A549 (cell line): Measurements from ENCODE around the gene TPRG1L. TPM values are rescaled to one million over a fixed set of nuclear protein-coding genes. Genes with fewer than 3 reads are reported as not detected.

Source experiments
- ATAC-seq, 2 experiments: fragments of 200-7000 bp in 1 of 2; fragments of >200 bp in 1 of 2; cut with Nextera tagmentation in 1 of 2; cut with Tn5 transposase in 1 of 2; 3 replicates each; pipeline versions ENCODE4 v1.8.0 to v1.9.1; 2018 to 2020; ENCODE audit warnings: mild to moderate bottlenecking in 1 of 2, moderate library complexity in 1 of 2
- CTCF ChIA-PET: fragments of 300-600 bp; sonication (Branson Sonifier 250); formaldehyde crosslinking; extraction: SDS; loops from one replicate; lab custom pipeline; 2021; ENCODE audit warnings: antibody characterized with exemption, inconsistent platforms; lab: Yijun Ruan, JAX
- POLR2A ChIA-PET: fragments of 350-600 bp; formaldehyde crosslinking; extraction: SDS; loops from one replicate; lab custom pipeline; 2021; ENCODE audit warnings: antibody characterized with exemption, inconsistent platforms; lab: Yijun Ruan, JAX
- DNase-seq, 2 experiments: peaks; one replicate each; pipeline versions ENCODE4 v3.0.0 to v3.0.0-alpha.2; 2011 to 2016; ENCODE audit warnings: low read depth in 1 of 2, low spot score in 1 of 2
- FAIRE-seq: peaks from 2 replicates; lab custom pipeline; 2011; peaks lifted over from hg19 to GRCh38; lab: Jason Lieb, UNC
- H3K27ac ChIP-seq, 2 experiments: fragments of >200 bp; sonication (Bioruptor Twin); formaldehyde crosslinking; 3 replicates each; pipeline ENCODE4 v1.5.1; 2016 to 2017
- H3K4me1 ChIP-seq: fragments of >200 bp; sonication (Bioruptor Twin); formaldehyde crosslinking; 3 replicates; pipeline ENCODE4 v1.6.1; 2016
- H3K4me2 ChIP-seq: fragments of >200 bp; sonication (Bioruptor Twin); formaldehyde crosslinking; 3 replicates; pipeline ENCODE4 v1.6.1; 2016
- H3K4me3 ChIP-seq: fragments of >200 bp; sonication (Bioruptor Twin); formaldehyde crosslinking; 3 replicates; pipeline ENCODE4 v1.5.1; 2016
- H3K9me3 ChIP-seq: fragments of >200 bp; sonication (Bioruptor Twin); formaldehyde crosslinking; 3 replicates; pipeline ENCODE4 v1.6.1; 2016
- CBX8 ChIP-seq: fragments of 200-600 bp; sonication (generic); IDR thresholded peaks from 2 replicates; pipeline ENCODE4 v1.6.1; 2016
- CEBPB ChIP-seq, 2 experiments: fragments of >200 bp in 1 of 2; sonication (Bioruptor Twin) in 1 of 2; formaldehyde crosslinking in 1 of 2; IDR thresholded peaks; 2 replicates each; pipeline ENCODE4 v1.6.1; 2012 to 2016
- CHD4 ChIP-seq: fragments of 200-600 bp; sonication (generic); IDR thresholded peaks from 2 replicates; pipeline ENCODE4 v1.6.1; 2016; ENCODE audit warnings: antibody characterized with exemption, mild to moderate bottlenecking, borderline replicate concordance
- EHF ChIP-seq: fragments of 250-450 bp; sonication (Bioruptor Pico); IDR thresholded peaks from 2 replicates; pipeline ENCODE4 v1.5.0; 2020; ENCODE audit warnings: mild to moderate bottlenecking
- EHMT2 ChIP-seq: fragments of 200-600 bp; sonication (generic); IDR thresholded peaks from 2 replicates; pipeline ENCODE4 v1.6.1; 2016; ENCODE audit warnings: antibody characterized with exemption, low read depth, mild to moderate bottlenecking, moderate library complexity
- EP300 ChIP-seq, 2 experiments: fragments of >200 bp; sonication (Bioruptor Twin); formaldehyde crosslinking; IDR thresholded peaks; 2 replicates in 1 of 2; 3 replicates in 1 of 2; pipeline ENCODE4 v1.6.1; 2016 to 2017
- FOSB ChIP-seq: fragments of 250-450 bp; sonication (Bioruptor Pico); IDR thresholded peaks from 2 replicates; pipeline ENCODE4 v1.5.0; 2020; ENCODE audit warnings: mild to moderate bottlenecking, moderate library complexity
- FOSL2 ChIP-seq, 2 experiments: fragments of 450-650 bp in 1 of 2; fragments of >200 bp in 1 of 2; sonication (Bioruptor Twin) in 1 of 2; formaldehyde crosslinking; IDR thresholded peaks; 2 replicates each; pipeline versions ENCODE4 v1.5.0 to v1.6.1; 2016 to 2020; ENCODE audit warnings: mild to moderate bottlenecking in 1 of 2, moderate library complexity in 1 of 2
- HDAC2 ChIP-seq: fragments of 200-600 bp; sonication (generic); IDR thresholded peaks from 2 replicates; pipeline ENCODE4 v1.6.1; 2016
- HOXB13 ChIP-seq: fragments of 250-450 bp; sonication (Bioruptor Pico); IDR thresholded peaks from 2 replicates; pipeline ENCODE4 v1.5.0; 2020; ENCODE audit warnings: low read depth, mild to moderate bottlenecking, moderate library complexity
- HOXB5 ChIP-seq: fragments of 250-450 bp; sonication (Bioruptor Pico); IDR thresholded peaks from 2 replicates; pipeline ENCODE4 v1.5.0; 2020; ENCODE audit warnings: mild to moderate bottlenecking, moderate library complexity
- KDM5A ChIP-seq: fragments of 200-600 bp; sonication (generic); IDR thresholded peaks from 2 replicates; pipeline ENCODE4 v1.6.1; 2016; ENCODE audit warnings: antibody characterized with exemption, mild to moderate bottlenecking
- MAFK ChIP-seq: fragments of 450-650 bp; IDR thresholded peaks from 2 replicates; pipeline ENCODE4 v1.6.1; 2014; ENCODE audit not compliant: partially characterized antibody
- MAZ ChIP-seq: fragments of 150-350 bp; IDR thresholded peaks from 2 replicates; pipeline ENCODE4 v1.6.1; 2014; ENCODE audit warnings: antibody characterized with exemption, low read depth, low read length, borderline replicate concordance
- NPAS2 ChIP-seq: fragments of 250-450 bp; sonication (Bioruptor Pico); IDR thresholded peaks from 2 replicates; pipeline ENCODE4 v1.8.0; 2022; ENCODE audit warnings: mild to moderate bottlenecking, moderate library complexity, borderline replicate concordance
- PHF8 ChIP-seq: fragments of 200-600 bp; sonication (generic); IDR thresholded peaks from 2 replicates; pipeline ENCODE4 v1.6.1; 2016; ENCODE audit warnings: low read depth, mild to moderate bottlenecking, antibody characterized with exemption, moderate library complexity, borderline replicate concordance
- POLR2AphosphoS2 ChIP-seq: conservative IDR thresholded peaks from 2 replicates; pipeline ENCODE4 v1.6.1; 2012; ENCODE audit warnings: low read length, improper control_type of control experiment, inconsistent platforms
- RCOR1 ChIP-seq: fragments of 150-350 bp; IDR thresholded peaks from 2 replicates; pipeline ENCODE4 v1.6.1; 2014; ENCODE audit warnings: antibody characterized with exemption, low read length, low read depth
- RFX5 ChIP-seq: fragments of 450-650 bp; IDR thresholded peaks from 2 replicates; pipeline ENCODE4 v1.7.1; 2014; ENCODE audit warnings: antibody characterized with exemption, mild to moderate bottlenecking, moderate library complexity
- SMC3 ChIP-seq: fragments of >200 bp; sonication (Bioruptor Twin); formaldehyde crosslinking; IDR thresholded peaks from 3 replicates; pipeline ENCODE4 v1.6.1; 2018; ENCODE audit warnings: inconsistent platforms
- TFCP2L1 ChIP-seq: fragments of 250-450 bp; sonication (Bioruptor Pico); IDR thresholded peaks from 2 replicates; pipeline ENCODE4 v1.5.0; 2021; ENCODE audit warnings: mild to moderate bottlenecking
- ZC3H11A ChIP-seq: fragments of 450-650 bp; IDR thresholded peaks from 2 replicates; pipeline ENCODE4 v1.6.1; 2014; ENCODE audit warnings: antibody characterized with exemption, mild to moderate bottlenecking
- ZNF302 ChIP-seq: fragments of 250-450 bp; sonication (Bioruptor Pico); IDR thresholded peaks from 2 replicates; pipeline ENCODE4 v1.9.0; 2021; ENCODE audit warnings: inconsistent platforms, mild to moderate bottlenecking, moderate library complexity
- WGBS: methylation state at CpG from one replicate; pipeline ENCODE4 v1.1.6; 2017; ENCODE audit errors: missing lambda C conversion rate; 5-methylcytosine and 5-hydroxymethylcytosine counted together
- polyA plus RNA-seq, 4 experiments: library from polyadenylated mRNA; depleted of rRNA in 3 of 4; stranded (reverse); fragments of >200 nt; fragmentation: RNase III in 1 of 4; extraction: RNeasy Plus Mini Kit Qiagen cat#74134 plus additional on column Dnase treatment in 1 of 4; gene quantifications; 2 replicates in 3 of 4; 3 replicates in 1 of 4; pipeline ENCODE4 v1.2.3, GENCODE V29; 2011 to 2017
- TF ChIP-seq, protein P1 (sequence below): fragments of 150-350 bp; IDR thresholded peaks from 2 replicates; pipeline ENCODE4 v1.6.1; 2014; ENCODE audit warnings: low read depth, mild to moderate bottlenecking, low read length
- TF ChIP-seq, protein P2 (sequence below): fragments of >200 bp; sonication (Bioruptor Twin); formaldehyde crosslinking; IDR thresholded peaks from 2 replicates; pipeline ENCODE4 v1.6.1; 2016
- TF ChIP-seq, protein P3 (sequence below): fragments of >200 bp; sonication (Bioruptor Twin); formaldehyde crosslinking; IDR thresholded peaks from 3 replicates; pipeline ENCODE4 v1.5.1; 2016
- TF ChIP-seq, protein P4 (sequence below): fragments of >200 bp; sonication (Bioruptor Twin); formaldehyde crosslinking; IDR thresholded peaks from 3 replicates; pipeline ENCODE4 v1.6.1; 2016
- TF ChIP-seq, protein P5 (sequence below): IDR thresholded peaks from 2 replicates; pipeline ENCODE4 v1.6.1; 2012

TPRG1L gene
- polyA plus RNA-seq, 2 of the 4 experiments (the other 2 are of a cell fraction), result 13.1 to 20.1 TPM

DNA sequence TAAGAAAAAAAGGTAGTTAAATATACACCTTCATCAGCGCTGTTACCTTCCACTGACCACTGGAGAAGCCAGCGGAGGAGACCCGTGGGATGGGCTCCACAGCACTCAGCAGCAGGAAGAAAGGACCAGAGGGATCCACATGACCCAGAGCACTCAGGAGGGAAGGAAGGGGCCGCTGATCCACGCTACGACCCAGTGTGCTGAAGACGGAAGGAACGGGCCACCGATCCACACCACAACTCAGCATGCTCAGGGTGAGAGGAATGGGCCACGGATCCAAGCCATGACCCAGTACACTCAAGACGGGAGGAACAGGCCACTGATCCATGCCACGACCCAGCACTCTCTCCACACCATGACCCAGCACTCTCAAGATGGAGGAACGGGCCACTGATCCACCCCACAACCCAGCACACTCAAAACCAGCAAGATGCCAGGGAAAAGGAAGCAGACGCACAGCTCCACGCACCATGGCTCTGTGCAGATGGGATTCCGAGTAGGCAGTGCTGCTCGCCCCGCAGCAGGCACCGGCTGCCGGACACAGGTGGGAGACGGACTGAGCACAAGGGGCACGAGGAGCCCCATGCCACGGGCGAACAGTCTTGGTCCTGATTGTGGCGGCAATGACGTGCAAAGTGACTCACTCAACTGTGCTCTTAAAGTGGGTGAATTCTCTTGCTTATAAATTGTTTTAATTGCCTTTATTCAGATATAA lies 16.4 kb downstream of the TPRG1L start:
- ChIA-PET POLR2A (no interaction called here), CTCF (interaction anchor here (1.0 to 1.2 kb wide), 2 partner anchors 150 to 188 kb away, joined by 3 read pairs; no protein-coding TSS in a partner anchor)
- Histone ChIP-seq H3K9me3 (no peaks in the 10 kb centered on the region), H3K4me1 (no peaks in the 10 kb centered on the region), H3K27ac (no peak overlapping the region), H3K4me2 (no peak overlapping the region), H3K4me3 (no peak overlapping the region)
- FAIRE-seq, result no peak
- TF ChIP-seq TFCP2L1 (CRISPR knock-in tag), result no peak
- TF ChIP-seq, protein P1, sequence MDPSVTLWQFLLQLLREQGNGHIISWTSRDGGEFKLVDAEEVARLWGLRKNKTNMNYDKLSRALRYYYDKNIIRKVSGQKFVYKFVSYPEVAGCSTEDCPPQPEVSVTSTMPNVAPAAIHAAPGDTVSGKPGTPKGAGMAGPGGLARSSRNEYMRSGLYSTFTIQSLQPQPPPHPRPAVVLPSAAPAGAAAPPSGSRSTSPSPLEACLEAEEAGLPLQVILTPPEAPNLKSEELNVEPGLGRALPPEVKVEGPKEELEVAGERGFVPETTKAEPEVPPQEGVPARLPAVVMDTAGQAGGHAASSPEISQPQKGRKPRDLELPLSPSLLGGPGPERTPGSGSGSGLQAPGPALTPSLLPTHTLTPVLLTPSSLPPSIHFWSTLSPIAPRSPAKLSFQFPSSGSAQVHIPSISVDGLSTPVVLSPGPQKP, result no peak
- no peak for TF ChIP-seq EHF (CRISPR knock-in tag)
- no peak for TF ChIP-seq SMC3
- no peak for TF ChIP-seq POLR2AphosphoS2
- TF ChIP-seq FOSL2 (IDR thresholded peaks at IDR 0.05), result no peak
- no peak for TF ChIP-seq FOSL2 (CRISPR knock-in tag; IDR thresholded peaks at IDR 0.05)
- TF ChIP-seq HOXB13, result no peak
- no peak for TF ChIP-seq EP300 (IDR thresholded peaks at IDR 0.05)
- no peak for TF ChIP-seq KDM5A
- TF ChIP-seq HOXB5 (CRISPR knock-in tag), result no peak
- no peak for TF ChIP-seq ZC3H11A
- no peak for TF ChIP-seq CHD4
- TF ChIP-seq, protein P2, sequence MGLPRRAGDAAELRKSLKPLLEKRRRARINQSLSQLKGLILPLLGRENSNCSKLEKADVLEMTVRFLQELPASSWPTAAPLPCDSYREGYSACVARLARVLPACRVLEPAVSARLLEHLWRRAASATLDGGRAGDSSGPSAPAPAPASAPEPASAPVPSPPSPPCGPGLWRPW, result no peak
- TF ChIP-seq, protein P3, sequence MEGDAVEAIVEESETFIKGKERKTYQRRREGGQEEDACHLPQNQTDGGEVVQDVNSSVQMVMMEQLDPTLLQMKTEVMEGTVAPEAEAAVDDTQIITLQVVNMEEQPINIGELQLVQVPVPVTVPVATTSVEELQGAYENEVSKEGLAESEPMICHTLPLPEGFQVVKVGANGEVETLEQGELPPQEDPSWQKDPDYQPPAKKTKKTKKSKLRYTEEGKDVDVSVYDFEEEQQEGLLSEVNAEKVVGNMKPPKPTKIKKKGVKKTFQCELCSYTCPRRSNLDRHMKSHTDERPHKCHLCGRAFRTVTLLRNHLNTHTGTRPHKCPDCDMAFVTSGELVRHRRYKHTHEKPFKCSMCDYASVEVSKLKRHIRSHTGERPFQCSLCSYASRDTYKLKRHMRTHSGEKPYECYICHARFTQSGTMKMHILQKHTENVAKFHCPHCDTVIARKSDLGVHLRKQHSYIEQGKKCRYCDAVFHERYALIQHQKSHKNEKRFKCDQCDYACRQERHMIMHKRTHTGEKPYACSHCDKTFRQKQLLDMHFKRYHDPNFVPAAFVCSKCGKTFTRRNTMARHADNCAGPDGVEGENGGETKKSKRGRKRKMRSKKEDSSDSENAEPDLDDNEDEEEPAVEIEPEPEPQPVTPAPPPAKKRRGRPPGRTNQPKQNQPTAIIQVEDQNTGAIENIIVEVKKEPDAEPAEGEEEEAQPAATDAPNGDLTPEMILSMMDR, result no peak
- TF ChIP-seq HDAC2, result no peak
- no peak for TF ChIP-seq CEBPB (IDR thresholded peaks at IDR 0.05)
- TF ChIP-seq ZNF302 (CRISPR knock-in tag), result no peak
- no peak for TF ChIP-seq NPAS2 (CRISPR knock-in tag)
- TF ChIP-seq FOSB (CRISPR knock-in tag), result no peak
- TF ChIP-seq MAZ, result no peak
- 89% methylated on average over 21 of the region's 26 CpGs for WGBS
- DNase-seq, result no peak
- ATAC-seq, result no peak

DNA sequence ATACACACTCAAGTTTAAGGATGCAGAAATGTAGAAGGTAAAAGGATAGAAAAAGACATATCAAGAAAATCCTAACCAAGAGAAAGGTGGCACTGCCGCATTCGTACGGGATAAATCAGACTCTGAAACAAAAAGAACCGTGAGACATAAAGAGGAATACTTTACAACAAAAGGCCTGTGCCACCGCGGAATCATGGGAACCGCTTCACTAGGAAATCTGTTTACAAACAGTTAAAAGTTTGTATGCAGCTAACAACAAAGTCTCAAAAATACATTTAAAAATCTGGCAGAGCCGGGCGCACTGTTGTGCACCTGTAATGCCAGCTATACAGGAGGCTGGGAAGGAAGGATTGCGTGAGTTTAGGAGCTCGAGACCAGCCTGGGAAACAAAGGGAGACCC lies 17.0 kb downstream of the TPRG1L start:
- 93% methylated on average over 11 of the region's 11 CpGs for WGBS
- Histone ChIP-seq H3K4me2 (no peak overlapping the region), H3K9me3 (no peaks in the 10 kb centered on the region), H3K4me1 (no peaks in the 10 kb centered on the region), H3K4me3 (no peak overlapping the region), H3K27ac (no peak overlapping the region)
- no peak for FAIRE-seq
- ChIA-PET POLR2A (no interaction called here), CTCF (interaction anchor here (0.6 to 1.2 kb wide), 3 partner anchors 151 to 189 kb away, joined by 3 to 4 read pairs (median 3); no protein-coding TSS in a partner anchor)
- DNase-seq, result no peak
- TF ChIP-seq MAZ (no peak), RFX5 (no peak), PHF8 (no peak), MAFK (no peak), EP300 (IDR thresholded peaks at IDR 0.05) (no peak), EHMT2 (no peak), CBX8 (no peak), NPAS2 (CRISPR knock-in tag) (no peak), RCOR1 (no peak)
- TF ChIP-seq, protein P4, sequence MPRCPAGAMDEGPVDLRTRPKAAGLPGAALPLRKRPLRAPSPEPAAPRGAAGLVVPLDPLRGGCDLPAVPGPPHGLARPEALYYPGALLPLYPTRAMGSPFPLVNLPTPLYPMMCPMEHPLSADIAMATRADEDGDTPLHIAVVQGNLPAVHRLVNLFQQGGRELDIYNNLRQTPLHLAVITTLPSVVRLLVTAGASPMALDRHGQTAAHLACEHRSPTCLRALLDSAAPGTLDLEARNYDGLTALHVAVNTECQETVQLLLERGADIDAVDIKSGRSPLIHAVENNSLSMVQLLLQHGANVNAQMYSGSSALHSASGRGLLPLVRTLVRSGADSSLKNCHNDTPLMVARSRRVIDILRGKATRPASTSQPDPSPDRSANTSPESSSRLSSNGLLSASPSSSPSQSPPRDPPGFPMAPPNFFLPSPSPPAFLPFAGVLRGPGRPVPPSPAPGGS, result no peak
- TF ChIP-seq, protein P5, sequence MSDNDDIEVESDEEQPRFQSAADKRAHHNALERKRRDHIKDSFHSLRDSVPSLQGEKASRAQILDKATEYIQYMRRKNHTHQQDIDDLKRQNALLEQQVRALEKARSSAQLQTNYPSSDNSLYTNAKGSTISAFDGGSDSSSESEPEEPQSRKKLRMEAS, result no peak
- TF ChIP-seq, protein P2, result no peak
- no peak for ATAC-seq
